Prostate gland (tissue), 2 donors: ENCODE data around the gene APBB1.

ENCODE experiments used
- POLR2A ChIP-seq: fragments of 450-650 bp; IDR thresholded peaks from one replicate; pipeline ENCODE4 v1.6.1; 2016; ENCODE audit warnings: antibody characterized with exemption, mild to moderate bottlenecking
- POLR2AphosphoS5 ChIP-seq: sonication (generic); formaldehyde crosslinking; IDR thresholded peaks from one replicate; pipeline ENCODE4 v1.6.1; 2017; ENCODE audit warnings: antibody characterized with exemption
- TF ChIP-seq, protein P1 (sequence below), 4 experiments: fragments of 200-600 bp in 2 of 4; fragments of 450-650 bp in 2 of 4; sonication (generic) in 2 of 4; IDR thresholded peaks; 1 replicate in 3 of 4; 2 replicates in 1 of 4; pipeline ENCODE4 v1.5.1; 2016 to 2019; ENCODE audit warnings: antibody characterized with exemption in 4 of 4, mild to moderate bottlenecking in 2 of 4, moderate library complexity in 2 of 4

DNA sequence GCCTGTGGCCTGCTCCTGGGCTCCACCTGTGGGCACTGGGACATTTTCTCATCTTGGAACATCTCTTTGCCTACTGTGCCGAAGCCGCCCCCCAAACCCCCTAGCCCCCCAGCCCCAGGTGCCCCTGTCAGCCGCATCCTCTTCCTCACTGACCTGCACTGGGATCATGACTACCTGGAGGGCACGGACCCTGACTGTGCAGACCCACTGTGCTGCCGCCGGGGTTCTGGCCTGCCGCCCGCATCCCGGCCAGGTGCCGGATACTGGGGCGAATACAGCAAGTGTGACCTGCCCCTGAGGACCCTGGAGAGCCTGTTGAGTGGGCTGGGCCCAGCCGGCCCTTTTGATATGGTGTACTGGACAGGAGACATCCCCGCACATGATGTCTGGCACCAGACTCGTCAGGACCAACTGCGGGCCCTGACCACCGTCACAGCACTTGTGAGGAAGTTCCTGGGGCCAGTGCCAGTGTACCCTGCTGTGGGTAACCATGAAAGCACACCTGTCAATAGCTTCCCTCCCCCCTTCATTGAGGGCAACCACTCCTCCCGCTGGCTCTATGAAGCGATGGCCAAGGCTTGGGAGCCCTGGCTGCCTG lies 27.3 kb downstream of the APBB1 start:
- TF ChIP-seq POLR2AphosphoS5: no peak
- TF ChIP-seq, protein P1, sequence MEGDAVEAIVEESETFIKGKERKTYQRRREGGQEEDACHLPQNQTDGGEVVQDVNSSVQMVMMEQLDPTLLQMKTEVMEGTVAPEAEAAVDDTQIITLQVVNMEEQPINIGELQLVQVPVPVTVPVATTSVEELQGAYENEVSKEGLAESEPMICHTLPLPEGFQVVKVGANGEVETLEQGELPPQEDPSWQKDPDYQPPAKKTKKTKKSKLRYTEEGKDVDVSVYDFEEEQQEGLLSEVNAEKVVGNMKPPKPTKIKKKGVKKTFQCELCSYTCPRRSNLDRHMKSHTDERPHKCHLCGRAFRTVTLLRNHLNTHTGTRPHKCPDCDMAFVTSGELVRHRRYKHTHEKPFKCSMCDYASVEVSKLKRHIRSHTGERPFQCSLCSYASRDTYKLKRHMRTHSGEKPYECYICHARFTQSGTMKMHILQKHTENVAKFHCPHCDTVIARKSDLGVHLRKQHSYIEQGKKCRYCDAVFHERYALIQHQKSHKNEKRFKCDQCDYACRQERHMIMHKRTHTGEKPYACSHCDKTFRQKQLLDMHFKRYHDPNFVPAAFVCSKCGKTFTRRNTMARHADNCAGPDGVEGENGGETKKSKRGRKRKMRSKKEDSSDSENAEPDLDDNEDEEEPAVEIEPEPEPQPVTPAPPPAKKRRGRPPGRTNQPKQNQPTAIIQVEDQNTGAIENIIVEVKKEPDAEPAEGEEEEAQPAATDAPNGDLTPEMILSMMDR (IDR thresholded peaks at IDR 0.05): no peak
- no peak for TF ChIP-seq POLR2A
